Karpas-422 (cell line): ENCODE measurements around the gene MBL2. TPM values are rescaled to one million over a fixed set of nuclear protein-coding genes. Genes with fewer than 3 reads are reported as not detected.

ENCODE experiments used
- DNase-seq: peaks from one replicate; pipeline ENCODE4 v3.0.0-alpha.2; 2015
- H2AFZ ChIP-seq: fragments of 200-600 bp; sonication (generic); 2 replicates; pipeline ENCODE4 v1.6.1; 2014; ENCODE audit warnings: antibody characterized with exemption, low read length, mixed read lengths
- H3K27ac ChIP-seq: fragments of 200-600 bp; sonication (generic); 2 replicates; pipeline ENCODE4 v1.5.1; 2014; ENCODE audit warnings: mild to moderate bottlenecking, low read length, moderate library complexity
- H3K27me3 ChIP-seq: fragments of 200-600 bp; sonication (generic); 2 replicates; pipeline ENCODE4 v1.6.1; 2014; ENCODE audit warnings: low read length, mixed read lengths
- H3K36me3 ChIP-seq: fragments of 200-600 bp; sonication (generic); 2 replicates; pipeline ENCODE4 v1.6.1; 2014; ENCODE audit warnings: low read length, mixed read lengths; ENCODE audit not compliant: insufficient read depth
- H3K4me1 ChIP-seq: fragments of 200-600 bp; sonication (generic); 2 replicates; pipeline ENCODE4 v1.6.1; 2014; ENCODE audit warnings: mild to moderate bottlenecking, low read length, mixed read lengths
- H3K4me2 ChIP-seq: fragments of 200-600 bp; sonication (generic); 2 replicates; pipeline ENCODE4 v1.6.1; 2014; ENCODE audit warnings: low read length, low read depth, mild to moderate bottlenecking; ENCODE audit not compliant: poor library complexity, severe bottlenecking
- H3K4me3 ChIP-seq: fragments of 200-600 bp; sonication (generic); 2 replicates; pipeline ENCODE4 v1.5.1; 2014; ENCODE audit warnings: mild to moderate bottlenecking, antibody characterized with exemption, low read length, mixed read lengths
- H3K79me2 ChIP-seq: fragments of 200-600 bp; sonication (generic); 2 replicates; pipeline ENCODE4 v1.6.1; 2014; ENCODE audit warnings: mild to moderate bottlenecking, low read length, mixed read lengths
- H3K9ac ChIP-seq: fragments of 200-600 bp; sonication (generic); 2 replicates; pipeline ENCODE4 v1.6.0; 2014; ENCODE audit warnings: low read length
- H3K9me2 ChIP-seq: fragments of 200-600 bp; sonication (generic), shearing (Covaris generic); replicated peaks from 2 replicates; pipeline ENCODE4 v1.6.0; 2014; ENCODE audit warnings: mild to moderate bottlenecking, low read length, moderate library complexity; ENCODE audit not compliant: insufficient read depth
- H3K9me3 ChIP-seq: fragments of 300-700, 200-600 bp; sonication (generic); 2 replicates; pipeline ENCODE4 v1.6.1; 2014; ENCODE audit warnings: low read length, mixed read lengths
- H4K20me1 ChIP-seq: fragments of 200-600 bp; sonication (generic); 2 replicates; pipeline ENCODE4 v1.6.1; 2014; ENCODE audit warnings: mild to moderate bottlenecking, antibody characterized with exemption, low read length, low read depth; ENCODE audit not compliant: insufficient read depth
- total RNA-seq: library from RNA; depleted of rRNA; stranded (reverse); fragments of >200 nt; shearing (Covaris generic); gene quantifications from 2 replicates; pipeline ENCODE4 v1.2.3, GENCODE V29; 2014; ENCODE audit warnings: low replicate concordance; rRNA removed

MBL2 gene
- not detected in 2 replicates for total RNA-seq

GRCh38 chr10:52772623-52773022 is at the start of gene MBL2:
TSS of gene MBL2 (minus strand) at chr10:52772784. CDS start at chr10:52771635, 1,149 bp downstream.
- Histone ChIP-seq H3K9ac (no peak within 1 kb of the TSS), H3K4me3 (no peak within 1 kb of the TSS), H3K27me3 (no peaks in the 10 kb centered on the region), H3K36me3 (no peaks in the 10 kb centered on the region), H3K9me3 (no peaks in the 10 kb centered on the region), H3K27ac (no peak within 1 kb of the TSS), H3K79me2 (no peaks in the 10 kb centered on the region), H4K20me1 (no peaks in the 10 kb centered on the region), H3K9me2 (no peaks in the 10 kb centered on the region), H3K4me2 (no peak within 1 kb of the TSS), H2AFZ (no peak within 1 kb of the TSS), H3K4me1 (no peaks in the 10 kb centered on the region)
- DNase-seq = no peak

- Histone ChIP-seq H3K9me2 (no peaks in the 10 kb centered on the region), H3K9me3 (no peaks in the 10 kb centered on the region), H3K9ac (no peak overlapping the region), H3K4me2 (no peak overlapping the region), H3K79me2 (no peaks in the 10 kb centered on the region), H3K36me3 (no peaks in the 10 kb centered on the region), H4K20me1 (no peaks in the 10 kb centered on the region), H3K27me3 (no peaks in the 10 kb centered on the region), H2AFZ (no peak overlapping the region), H3K4me3 (no peak overlapping the region), H3K27ac (no peak overlapping the region), H3K4me1 (no peaks in the 10 kb centered on the region)
- DNase-seq = no peak
These were observed 47.7 kb upstream of the MBL2 start for GRCh38 chr10:52820309-52820708.

GRCh38 chr10:52818019-52818418 is 45.4 kb upstream of the MBL2 start:
- H3K79me2 ChIP-seq = no peaks in the 10 kb centered on the region
- H3K27me3 ChIP-seq = no peaks in the 10 kb centered on the region
- no peaks in the 10 kb centered on the region for H4K20me1 ChIP-seq
- H3K4me2 ChIP-seq = no peak overlapping the region
- H3K9me2 ChIP-seq = no peaks in the 10 kb centered on the region
- DNase-seq = peak; percentile 82
- no peaks in the 10 kb centered on the region for H3K9me3 ChIP-seq
- no peaks in the 10 kb centered on the region for H3K36me3 ChIP-seq
- H3K4me1 ChIP-seq = no peaks in the 10 kb centered on the region
- H3K9ac ChIP-seq = no peak overlapping the region
- no peak overlapping the region for H3K27ac ChIP-seq
- no peak overlapping the region for H3K4me3 ChIP-seq
- H2AFZ ChIP-seq = no peak overlapping the region

GRCh38 chr10:52814506-52814905 is 41.9 kb upstream of the MBL2 start:
- H3K4me1 ChIP-seq = no peaks in the 10 kb centered on the region
- no peaks in the 10 kb centered on the region for H3K36me3 ChIP-seq
- no peak overlapping the region for H3K27ac ChIP-seq
- no peaks in the 10 kb centered on the region for H4K20me1 ChIP-seq
- H2AFZ ChIP-seq = no peak overlapping the region
- no peak for DNase-seq
- no peaks in the 10 kb centered on the region for H3K9me2 ChIP-seq
- H3K9ac ChIP-seq = no peak overlapping the region
- H3K79me2 ChIP-seq = no peaks in the 10 kb centered on the region
- peaks cover 5% of the 10 kb centered on the region; the same call in 1 of the 2 replicates for H3K9me3 ChIP-seq
- no peak overlapping the region for H3K4me2 ChIP-seq
- no peaks in the 10 kb centered on the region for H3K27me3 ChIP-seq
- no peak overlapping the region for H3K4me3 ChIP-seq

GRCh38 chr10:52811776-52812175 is 39.2 kb upstream of the MBL2 start:
- no peak for DNase-seq
- Histone ChIP-seq H2AFZ (no peak overlapping the region), H3K4me3 (no peak overlapping the region), H3K27ac (no peak overlapping the region), H3K9me2 (no peaks in the 10 kb centered on the region), H3K9me3 (peaks cover 5% of the 10 kb centered on the region), H3K9ac (no peak overlapping the region), H3K79me2 (no peaks in the 10 kb centered on the region), H3K36me3 (no peaks in the 10 kb centered on the region), H3K27me3 (no peaks in the 10 kb centered on the region), H3K4me2 (no peak overlapping the region), H3K4me1 (no peaks in the 10 kb centered on the region), H4K20me1 (no peaks in the 10 kb centered on the region)

- no peaks in the 10 kb centered on the region for H3K9me2 ChIP-seq
- no peak overlapping the region for H3K4me3 ChIP-seq
- H3K9ac ChIP-seq = no peak overlapping the region
- H3K79me2 ChIP-seq = no peaks in the 10 kb centered on the region
- H3K27ac ChIP-seq = no peak overlapping the region
- H3K9me3 ChIP-seq = peaks cover 5% of the 10 kb centered on the region
- no peak for DNase-seq
- no peaks in the 10 kb centered on the region for H3K27me3 ChIP-seq
- no peak overlapping the region for H2AFZ ChIP-seq
- no peaks in the 10 kb centered on the region for H3K36me3 ChIP-seq
- no peaks in the 10 kb centered on the region for H3K4me1 ChIP-seq
- no peak overlapping the region for H3K4me2 ChIP-seq
- H4K20me1 ChIP-seq = no peaks in the 10 kb centered on the region
These were observed 38.2 kb upstream of the MBL2 start for GRCh38 chr10:52810761-52811160.

- Histone ChIP-seq H3K79me2 (no peaks in the 10 kb centered on the region), H3K36me3 (no peaks in the 10 kb centered on the region), H3K9me3 (peaks cover 5% of the 10 kb centered on the region), H3K4me1 (no peaks in the 10 kb centered on the region), H3K9me2 (no peaks in the 10 kb centered on the region), H3K27ac (no peak overlapping the region), H4K20me1 (no peaks in the 10 kb centered on the region), H3K4me3 (no peak overlapping the region), H3K27me3 (no peaks in the 10 kb centered on the region), H3K4me2 (no peak overlapping the region), H2AFZ (no peak overlapping the region), H3K9ac (no peak overlapping the region)
- no peak for DNase-seq
These were observed 35.2 kb upstream of the MBL2 start for GRCh38 chr10:52807803-52808202.

GRCh38 chr10:52805414-52806285 is 33.1 kb upstream of the MBL2 start:
- Histone ChIP-seq H2AFZ (no peak overlapping the region), H3K79me2 (no peaks in the 10 kb centered on the region), H3K9ac (no peak overlapping the region), H3K4me2 (no peak overlapping the region), H3K36me3 (no peaks in the 10 kb centered on the region), H3K27me3 (no peaks in the 10 kb centered on the region), H3K9me3 (peaks cover 3% of the 10 kb centered on the region), H3K27ac (no peak overlapping the region), H4K20me1 (no peaks in the 10 kb centered on the region), H3K4me1 (no peaks in the 10 kb centered on the region), H3K9me2 (no peaks in the 10 kb centered on the region), H3K4me3 (no peak overlapping the region)
- no peak for DNase-seq
